Natural killer cell (primary cell): ENCODE measurements around the gene MTHFD2L. TPM values are rescaled to one million over a fixed set of nuclear protein-coding genes. Genes with fewer than 3 reads are reported as not detected.

Experiments
- ATAC-seq, 3 donors: fragments of 150-1000 bp in 2 of 3; fragments of 200-7000 bp in 1 of 3; cut with Tn5 transposase; 1 replicate in 1 of 3; 2 replicates in 2 of 3; pipeline ENCODE4 v1.10.0; 2021; ENCODE audit warnings: mild to moderate bottlenecking in 2 of 3, moderate library complexity in 2 of 3
- DNase-seq, 2 donors: peaks; one replicate each; pipeline versions ENCODE4 v3.0.0 to v3.0.0-alpha.2; 2013 to 2021; ENCODE audit warnings: mixed read lengths in 1 of 2
- H3K27ac ChIP-seq: one replicate; pipeline ENCODE4 v1.5.1; 2013; ENCODE audit warnings: mild to moderate bottlenecking, low read length
- H3K27me3 ChIP-seq: one replicate; pipeline ENCODE4 v1.6.1; 2013; ENCODE audit warnings: low read length; ENCODE audit not compliant: control insufficient read depth, insufficient read depth
- H3K36me3 ChIP-seq: one replicate; pipeline ENCODE4 v1.6.1; 2013; ENCODE audit warnings: low read length; ENCODE audit not compliant: control insufficient read depth, insufficient read depth
- H3K4me1 ChIP-seq: one replicate; pipeline ENCODE4 v1.6.1; 2013; ENCODE audit warnings: low read length; ENCODE audit not compliant: control insufficient read depth, insufficient read depth
- H3K4me3 ChIP-seq: one replicate; pipeline ENCODE4 v1.5.1; 2013; ENCODE audit warnings: low read length
- H3K9me3 ChIP-seq: one replicate; pipeline ENCODE4 v1.6.1; 2013; ENCODE audit warnings: low read length; ENCODE audit not compliant: control insufficient read depth, insufficient read depth
- H3K27ac Mint-ChIP-seq, 2 donors: one replicate each; pipeline ENCODE4 v1.8.0; 2022; ENCODE audit warnings: mild to moderate bottlenecking in 2 of 2, mixed read lengths in 2 of 2, moderate library complexity in 1 of 2
- H3K27me3 Mint-ChIP-seq, 2 donors: one replicate each; pipeline ENCODE4 v1.8.0; 2022; ENCODE audit warnings: low read depth in 2 of 2, mixed read lengths in 2 of 2
- H3K36me3 Mint-ChIP-seq: one replicate; pipeline ENCODE4 v1.8.0; 2022; ENCODE audit warnings: mixed read lengths
- H3K4me1 Mint-ChIP-seq, 2 donors: one replicate each; pipeline ENCODE4 v1.8.0; 2022; ENCODE audit warnings: mixed read lengths in 2 of 2
- H3K4me3 Mint-ChIP-seq: one replicate; pipeline ENCODE4 v1.8.0; 2022; ENCODE audit warnings: mild to moderate bottlenecking, moderate library complexity, mixed read lengths
- H3K9me3 Mint-ChIP-seq, 2 donors: one replicate each; pipeline ENCODE4 v1.8.0; 2022; ENCODE audit warnings: mixed read lengths in 2 of 2
- WGBS: methylation state at CpG from one replicate; pipeline ENCODE4 v1.1.7; 2013; ENCODE audit warnings: missing lambda C conversion rate; ENCODE audit not compliant: insufficient coverage; 5-methylcytosine and 5-hydroxymethylcytosine counted together
- intact Hi-C: fragments of 100-400 bp; cut with micrococcal nuclease; formaldehyde crosslinking; loops from one replicate; pipeline ENCODE4 v1.14.2; 2022
- total RNA-seq, 4 donors: library from RNA; stranded (reverse); fragments of 120-200 nt in 1 of 4; gene quantifications; one replicate each; pipeline versions ENCODE4 v1.2.3 to v1.2.4, GENCODE V29; 2013 to 2022
- TF ChIP-seq, protein P1 (sequence below): fragments of 200-600 bp; IDR thresholded peaks from one replicate; pipeline ENCODE4 v1.8.0; 2022; ENCODE audit warnings: antibody characterized with exemption

MTHFD2L gene
- total RNA-seq, 3 donors from 2014 or later (not counting 1 experiment from before 2014, with no cell fraction given) = 9.5 to 11.7 (median 10.4) TPM

DNA sequence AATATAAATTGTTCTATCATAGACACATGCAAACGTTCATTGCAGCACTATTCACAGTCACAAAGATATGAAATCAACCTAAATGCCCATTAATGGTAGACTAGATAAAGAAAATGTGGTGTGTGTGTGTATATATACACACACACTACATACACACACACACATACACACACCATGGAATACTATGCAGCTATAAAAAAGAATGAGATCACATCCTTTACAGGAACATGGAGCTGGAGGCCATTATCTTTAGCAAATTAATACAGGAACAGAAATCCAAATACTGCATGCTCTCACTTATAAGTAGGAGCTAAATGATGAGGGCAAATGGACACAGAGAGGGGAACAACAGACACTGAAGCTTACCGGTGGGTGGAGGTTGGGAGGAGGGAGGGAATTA lies 65.2 kb downstream of the MTHFD2L start:
- peaks cover 0 to 2% of the 10 kb centered on the region in 2 donors for H3K9me3 Mint-ChIP-seq
- 100% methylated on average over 1 of the region's 2 CpGs for WGBS
- no peak overlapping the region for H3K4me3 Mint-ChIP-seq
- no peaks in the 10 kb centered on the region for H3K4me1 Mint-ChIP-seq
- DNase-seq = no peak
- intact Hi-C loops = no loop called here
- ATAC-seq = no peak
- no peaks in the 10 kb centered on the region for H3K36me3 Mint-ChIP-seq
- H3K36me3 ChIP-seq = no peaks in the 10 kb centered on the region
- H3K27ac ChIP-seq = no peak overlapping the region
- no peak overlapping the region for H3K4me3 ChIP-seq
- H3K27ac Mint-ChIP-seq = no peak overlapping the region
- H3K9me3 ChIP-seq = no peaks in the 10 kb centered on the region
- no peaks in the 10 kb centered on the region for H3K4me1 ChIP-seq
- no peaks in the 10 kb centered on the region for H3K27me3 ChIP-seq
- H3K27me3 Mint-ChIP-seq = no peaks in the 10 kb centered on the region
- TF ChIP-seq, protein P1, sequence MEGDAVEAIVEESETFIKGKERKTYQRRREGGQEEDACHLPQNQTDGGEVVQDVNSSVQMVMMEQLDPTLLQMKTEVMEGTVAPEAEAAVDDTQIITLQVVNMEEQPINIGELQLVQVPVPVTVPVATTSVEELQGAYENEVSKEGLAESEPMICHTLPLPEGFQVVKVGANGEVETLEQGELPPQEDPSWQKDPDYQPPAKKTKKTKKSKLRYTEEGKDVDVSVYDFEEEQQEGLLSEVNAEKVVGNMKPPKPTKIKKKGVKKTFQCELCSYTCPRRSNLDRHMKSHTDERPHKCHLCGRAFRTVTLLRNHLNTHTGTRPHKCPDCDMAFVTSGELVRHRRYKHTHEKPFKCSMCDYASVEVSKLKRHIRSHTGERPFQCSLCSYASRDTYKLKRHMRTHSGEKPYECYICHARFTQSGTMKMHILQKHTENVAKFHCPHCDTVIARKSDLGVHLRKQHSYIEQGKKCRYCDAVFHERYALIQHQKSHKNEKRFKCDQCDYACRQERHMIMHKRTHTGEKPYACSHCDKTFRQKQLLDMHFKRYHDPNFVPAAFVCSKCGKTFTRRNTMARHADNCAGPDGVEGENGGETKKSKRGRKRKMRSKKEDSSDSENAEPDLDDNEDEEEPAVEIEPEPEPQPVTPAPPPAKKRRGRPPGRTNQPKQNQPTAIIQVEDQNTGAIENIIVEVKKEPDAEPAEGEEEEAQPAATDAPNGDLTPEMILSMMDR = no peak

DNA sequence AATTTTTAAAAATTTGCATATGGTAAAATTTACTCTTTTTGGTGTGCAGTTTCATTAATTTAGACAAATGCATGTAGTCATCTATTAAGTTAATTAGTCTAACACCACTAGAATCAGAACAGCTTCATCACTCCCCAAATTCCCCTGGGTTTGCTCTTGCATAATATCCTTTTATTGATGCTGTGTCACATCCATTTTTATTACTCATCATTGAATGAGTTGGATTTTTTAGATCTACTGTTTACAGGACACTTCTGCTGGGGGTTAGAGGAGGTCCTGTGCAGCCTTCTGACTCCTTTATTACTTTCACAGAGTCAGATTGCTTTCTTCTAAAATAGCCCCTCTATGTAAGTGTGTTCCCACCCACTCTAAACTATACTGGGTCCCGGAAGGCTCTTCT lies 65.9 kb downstream of the MTHFD2L start:
- H3K36me3 Mint-ChIP-seq = no peaks in the 10 kb centered on the region
- H3K9me3 Mint-ChIP-seq = peaks cover 0 to 2% of the 10 kb centered on the region in 2 donors
- WGBS = 83% methylated on average over 1 of the region's 1 CpG
- Histone ChIP-seq H3K4me1 (no peaks in the 10 kb centered on the region), H3K4me3 (no peak overlapping the region), H3K9me3 (no peaks in the 10 kb centered on the region), H3K27me3 (no peaks in the 10 kb centered on the region), H3K27ac (no peak overlapping the region), H3K36me3 (no peaks in the 10 kb centered on the region)
- intact Hi-C loops = no loop called here
- TF ChIP-seq, protein P1 = no peak
- H3K27ac Mint-ChIP-seq = no peak overlapping the region
- ATAC-seq (no peak), DNase-seq (no peak)
- H3K27me3 Mint-ChIP-seq = no peaks in the 10 kb centered on the region
- peaks cover 0 to 5% of the 10 kb centered on the region in 2 donors for H3K4me1 Mint-ChIP-seq
- H3K4me3 Mint-ChIP-seq = no peak overlapping the region

DNA sequence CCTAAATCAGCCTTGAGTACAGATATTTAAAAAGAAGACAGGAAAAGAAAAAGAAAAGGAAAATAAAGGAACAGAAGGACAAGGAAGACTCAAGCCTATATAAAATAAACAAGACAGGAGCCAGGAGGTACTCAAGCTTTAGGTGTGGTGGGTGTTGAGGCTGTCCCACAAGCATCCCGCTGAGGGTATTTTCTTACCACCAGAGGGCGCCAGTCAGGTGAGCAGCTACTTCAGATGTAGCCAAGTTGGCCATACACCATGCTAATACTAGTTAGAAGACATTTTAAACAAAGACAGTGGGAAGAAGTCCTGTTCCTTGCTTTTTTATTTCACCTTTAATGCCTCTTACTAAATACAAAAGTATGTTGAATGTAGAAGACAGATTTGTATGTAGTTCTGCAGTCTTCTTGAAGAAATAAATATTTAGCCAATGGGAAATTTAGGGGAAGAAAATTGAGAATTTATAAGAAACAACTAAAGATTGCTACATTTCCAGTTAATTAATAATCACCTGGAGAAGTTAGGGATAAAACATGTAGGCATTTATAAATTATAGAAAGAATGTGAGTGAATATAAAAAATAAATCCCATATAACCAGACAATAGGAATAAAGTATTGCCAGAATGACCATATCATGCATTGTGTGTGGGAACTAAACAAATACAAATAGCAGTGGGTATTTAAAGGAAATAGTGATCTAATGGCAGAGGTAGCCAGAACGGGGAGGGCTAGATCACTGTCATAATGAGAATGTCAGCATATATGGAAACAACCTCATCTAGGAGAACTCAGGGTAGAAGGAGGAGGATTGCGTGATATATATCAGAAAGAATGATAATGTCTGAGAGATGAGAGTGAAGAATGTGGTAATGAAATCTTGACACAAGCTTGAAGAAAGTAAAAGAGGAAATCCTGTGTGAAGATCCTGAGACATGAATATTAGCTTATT lies 71.0 kb downstream of the MTHFD2L start:
- Histone ChIP-seq H3K36me3 (no peaks in the 10 kb centered on the region), H3K4me1 (no peaks in the 10 kb centered on the region), H3K4me3 (no peak overlapping the region), H3K27me3 (no peaks in the 10 kb centered on the region), H3K9me3 (no peaks in the 10 kb centered on the region), H3K27ac (no peak overlapping the region)
- Mint-ChIP-seq H3K4me1 (peaks cover 9 to 14% of the 10 kb centered on the region in 2 donors), H3K27me3 (no peaks in the 10 kb centered on the region), H3K27ac (no peak overlapping the region), H3K9me3 (no peaks in the 10 kb centered on the region), H3K36me3 (no peaks in the 10 kb centered on the region), H3K4me3 (peak overlapping the region; percentile 15)
- DNase-seq = peak; percentile 52 to 84
- WGBS = 33% methylated on average over 4 of the region's 4 CpGs
- intact Hi-C loops = loop anchor here (2.0 to 5.0 kb wide), 2 partner anchors 393 to 442 kb away; no protein-coding TSS in a partner anchor
- TF ChIP-seq, protein P1 = peak; percentile 85
- ATAC-seq = peak; percentile 76 to 89 (median 78)
